GM12865 (cell line): Measurements from ENCODE around the gene LENG8.
A peak's percentile ranks its signal among the peaks of the same experiment; 100 is the strongest.
"Not testable (repeated sequence)": the region's sequence is repeated elsewhere in the genome, so short reads cannot be mapped to it uniquely, and the experiment has no call there.

Experiments used
- DNase-seq: peaks from one replicate; pipeline ENCODE4 v3.0.0; 2010; ENCODE audit warnings: low read depth
- H3K4me3 ChIP-seq: 2 replicates; pipeline ENCODE4 v1.5.1; 2011; ENCODE audit warnings: mild to moderate bottlenecking, low read depth, low read length, control low read depth
- TF ChIP-seq, protein P1 (sequence below): IDR thresholded peaks from 2 replicates; pipeline ENCODE4 v1.5.1; 2011; ENCODE audit warnings: low read length, control low read depth, low read depth, inconsistent platforms; ENCODE audit not compliant: insufficient read depth; ENCODE audit errors: missing control alignments

Gene LENG8

DNA sequence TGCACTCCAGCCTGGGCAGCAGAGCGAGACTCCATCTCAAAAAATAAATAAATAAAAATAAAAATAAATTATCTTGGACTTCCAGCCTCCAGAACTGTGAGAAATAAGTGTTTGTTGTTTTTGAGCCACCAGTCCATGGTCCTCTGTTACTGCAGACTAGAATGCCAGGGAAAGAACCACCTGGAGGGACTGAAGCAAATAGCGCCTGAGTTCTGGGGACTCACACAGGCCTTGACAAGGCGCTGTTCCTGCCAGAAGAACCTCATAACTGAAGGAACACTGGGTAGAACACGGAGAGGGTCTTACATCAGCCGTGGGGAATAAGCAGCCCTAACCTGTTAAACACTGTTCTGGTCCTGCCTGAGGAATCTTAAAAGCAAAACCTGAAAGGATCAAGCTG, 8.4 kb upstream of the LENG8 start:
- no peak overlapping the region for H3K4me3 ChIP-seq
- TF ChIP-seq, protein P1, sequence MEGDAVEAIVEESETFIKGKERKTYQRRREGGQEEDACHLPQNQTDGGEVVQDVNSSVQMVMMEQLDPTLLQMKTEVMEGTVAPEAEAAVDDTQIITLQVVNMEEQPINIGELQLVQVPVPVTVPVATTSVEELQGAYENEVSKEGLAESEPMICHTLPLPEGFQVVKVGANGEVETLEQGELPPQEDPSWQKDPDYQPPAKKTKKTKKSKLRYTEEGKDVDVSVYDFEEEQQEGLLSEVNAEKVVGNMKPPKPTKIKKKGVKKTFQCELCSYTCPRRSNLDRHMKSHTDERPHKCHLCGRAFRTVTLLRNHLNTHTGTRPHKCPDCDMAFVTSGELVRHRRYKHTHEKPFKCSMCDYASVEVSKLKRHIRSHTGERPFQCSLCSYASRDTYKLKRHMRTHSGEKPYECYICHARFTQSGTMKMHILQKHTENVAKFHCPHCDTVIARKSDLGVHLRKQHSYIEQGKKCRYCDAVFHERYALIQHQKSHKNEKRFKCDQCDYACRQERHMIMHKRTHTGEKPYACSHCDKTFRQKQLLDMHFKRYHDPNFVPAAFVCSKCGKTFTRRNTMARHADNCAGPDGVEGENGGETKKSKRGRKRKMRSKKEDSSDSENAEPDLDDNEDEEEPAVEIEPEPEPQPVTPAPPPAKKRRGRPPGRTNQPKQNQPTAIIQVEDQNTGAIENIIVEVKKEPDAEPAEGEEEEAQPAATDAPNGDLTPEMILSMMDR, result no peak
- no peak for DNase-seq

DNA sequence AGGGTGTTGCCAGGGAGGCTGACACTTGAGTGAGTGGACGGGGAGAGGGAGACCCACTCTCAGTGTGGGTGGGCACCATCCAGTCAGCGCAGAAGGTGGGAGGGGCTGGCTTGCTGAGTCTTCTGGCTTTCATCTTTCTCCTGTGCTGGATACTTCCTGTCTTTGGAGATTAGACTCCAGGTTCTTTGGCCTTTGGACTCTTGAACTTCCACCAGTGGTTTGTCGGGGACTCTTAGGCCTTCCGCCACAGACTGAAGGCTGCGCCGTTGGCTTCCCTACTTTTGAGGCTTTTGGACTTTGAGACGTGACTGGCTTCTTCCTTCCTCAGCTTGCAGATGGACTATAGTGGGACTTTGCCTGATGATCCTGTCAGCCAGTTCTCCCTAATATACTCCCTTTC, 4.3 kb upstream of the LENG8 start:
- TF ChIP-seq, protein P1, result no peak
- DNase-seq, result no peak
- H3K4me3 ChIP-seq, result no peak overlapping the region

DNA sequence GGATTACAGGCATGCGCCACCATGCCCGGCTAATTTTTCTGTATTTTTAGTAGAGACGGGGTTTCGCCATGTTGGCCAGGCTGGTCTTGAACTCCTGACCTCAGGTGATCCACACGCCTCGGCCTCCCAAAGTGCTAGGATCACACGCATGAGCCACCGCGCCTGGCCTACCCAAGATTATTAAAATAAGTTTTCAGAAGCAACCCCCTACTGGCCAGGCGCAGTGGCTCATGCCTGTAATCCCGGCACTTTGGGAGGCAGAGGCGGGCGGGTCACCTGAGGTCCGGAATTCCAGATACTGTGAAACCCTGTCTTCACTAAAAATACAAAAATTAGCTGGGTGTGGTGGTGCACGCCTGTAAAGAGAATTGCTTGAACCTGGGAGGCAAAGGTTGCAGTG, 2.6 kb upstream of the LENG8 start:
- H3K4me3 ChIP-seq, DNase-seq: not testable (repeated sequence)

DNA sequence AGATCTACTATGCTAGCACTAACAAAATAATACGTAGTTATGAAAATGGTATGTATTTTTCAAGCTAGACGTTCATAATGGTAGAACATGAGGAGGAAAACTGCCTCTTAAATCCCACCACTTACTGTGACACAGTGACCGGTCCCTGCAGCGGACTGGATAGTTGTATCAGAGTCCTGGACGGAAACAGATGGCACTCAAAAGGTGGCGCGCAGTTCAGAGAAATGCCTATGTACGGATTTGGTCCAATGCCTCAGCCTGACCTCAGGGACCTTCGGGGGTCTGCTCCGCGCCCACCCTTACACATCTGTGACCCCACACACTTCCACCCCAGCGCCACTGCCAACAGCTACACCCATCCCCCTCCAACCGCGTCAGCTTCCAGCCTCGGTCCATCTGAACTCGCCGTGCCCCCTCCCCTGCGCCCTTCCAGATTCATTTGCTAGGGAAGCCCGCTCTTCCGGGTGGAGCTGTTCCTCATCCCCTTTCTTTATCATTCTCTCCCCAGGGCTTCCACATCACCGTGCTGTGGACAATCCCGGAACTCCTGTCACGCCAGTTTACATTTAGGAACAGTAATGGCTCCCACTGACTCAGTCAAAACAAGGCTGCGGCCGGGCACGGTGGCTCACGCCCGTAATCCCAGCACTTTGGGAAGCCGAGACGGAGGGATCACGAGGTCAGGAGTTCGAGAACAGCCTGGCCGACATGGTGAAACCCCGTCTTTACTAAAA, 792 bp upstream of the LENG8 start:
- no peak for DNase-seq
- TF ChIP-seq, protein P1, result no peak
- H3K4me3 ChIP-seq, result peak overlapping the region; percentile 83

DNA sequence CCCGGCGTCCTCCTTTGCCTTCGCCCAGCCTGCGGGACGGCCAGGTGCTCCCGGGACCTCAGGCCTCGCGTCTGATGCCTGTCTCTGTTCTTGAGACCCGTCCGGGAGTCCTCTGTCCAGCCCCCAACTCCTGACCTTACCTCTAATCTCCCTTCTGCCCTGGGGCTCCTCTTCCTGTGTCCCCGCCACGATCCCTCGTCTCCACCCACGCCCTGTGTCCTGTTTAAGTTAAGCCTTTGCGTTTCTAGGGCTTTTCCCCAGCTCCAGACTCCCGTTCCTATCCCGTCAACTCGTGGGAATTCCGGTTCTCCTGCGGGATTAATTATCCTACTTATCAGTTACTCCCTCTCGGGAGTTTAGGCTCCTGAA, 686 bp downstream of the LENG8 start:
- H3K4me3 ChIP-seq, result peak overlapping the region; percentile 83
- TF ChIP-seq, protein P1, result no peak
- DNase-seq, result no peak

DNA sequence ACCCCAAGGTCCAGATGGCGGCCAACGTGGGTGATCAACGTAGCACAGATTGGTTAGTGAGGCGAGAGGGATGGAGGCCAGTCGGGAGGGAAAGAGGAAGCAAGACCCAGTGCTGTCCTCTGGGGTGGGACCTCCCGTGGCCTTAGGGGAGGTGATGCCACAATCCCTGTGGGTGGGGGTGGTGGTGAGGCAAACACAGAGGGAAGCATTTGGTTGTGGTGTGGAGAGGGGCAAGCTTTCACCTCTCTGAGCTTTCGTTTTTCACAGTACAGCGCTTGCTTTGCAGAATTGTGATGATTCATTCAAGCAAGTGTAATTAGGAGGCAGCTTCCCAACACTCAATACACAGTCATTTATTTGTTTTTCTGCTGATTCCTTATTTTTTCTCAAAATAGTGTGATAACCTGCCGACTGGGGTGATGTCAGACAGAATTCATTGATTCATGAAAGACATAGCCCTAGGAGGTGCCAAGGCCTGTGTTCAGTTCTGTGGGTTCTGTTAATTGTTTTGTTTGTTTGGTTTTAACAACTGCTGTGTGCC, 2.4 kb downstream of the LENG8 start:
- peak overlapping the region; percentile 83 for H3K4me3 ChIP-seq
- TF ChIP-seq, protein P1, result no peak
- no peak for DNase-seq

DNA sequence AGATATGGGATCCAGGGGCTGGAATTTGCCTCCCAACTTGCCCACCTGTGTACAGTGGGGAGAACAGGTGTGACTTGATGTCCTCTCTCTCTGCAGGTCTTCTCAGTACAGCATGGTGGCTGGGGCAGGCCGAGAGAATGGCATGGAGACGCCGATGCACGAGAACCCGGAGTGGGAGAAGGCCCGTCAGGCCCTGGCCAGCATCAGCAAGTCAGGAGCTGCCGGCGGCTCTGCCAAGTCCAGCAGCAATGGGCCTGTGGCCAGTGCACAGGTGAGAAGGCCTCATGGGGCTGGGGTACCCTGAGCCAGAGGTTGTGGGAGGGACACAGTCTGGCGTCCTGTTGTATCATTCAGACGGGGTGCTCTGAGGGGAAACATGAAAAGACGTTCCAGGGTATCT, 3.0 kb downstream of the LENG8 start:
- no peak overlapping the region for H3K4me3 ChIP-seq
- no peak for DNase-seq
- TF ChIP-seq, protein P1, result no peak
